HG03135 (cell line): ENCODE measurements around the gene FBRSL1.
"Not testable (repeated sequence)": the region's sequence is repeated elsewhere in the genome, so short reads cannot be mapped to it uniquely, and the experiment has no call there.

Experiments
- ATAC-seq: cut with Tn5 transposase; IDR thresholded peaks from one replicate; pipeline ENCODE4 v1.9.1; 2021; ENCODE audit warnings: mild to moderate bottlenecking, moderate library complexity; ENCODE audit not compliant: unreplicated experiment

Gene FBRSL1

DNA sequence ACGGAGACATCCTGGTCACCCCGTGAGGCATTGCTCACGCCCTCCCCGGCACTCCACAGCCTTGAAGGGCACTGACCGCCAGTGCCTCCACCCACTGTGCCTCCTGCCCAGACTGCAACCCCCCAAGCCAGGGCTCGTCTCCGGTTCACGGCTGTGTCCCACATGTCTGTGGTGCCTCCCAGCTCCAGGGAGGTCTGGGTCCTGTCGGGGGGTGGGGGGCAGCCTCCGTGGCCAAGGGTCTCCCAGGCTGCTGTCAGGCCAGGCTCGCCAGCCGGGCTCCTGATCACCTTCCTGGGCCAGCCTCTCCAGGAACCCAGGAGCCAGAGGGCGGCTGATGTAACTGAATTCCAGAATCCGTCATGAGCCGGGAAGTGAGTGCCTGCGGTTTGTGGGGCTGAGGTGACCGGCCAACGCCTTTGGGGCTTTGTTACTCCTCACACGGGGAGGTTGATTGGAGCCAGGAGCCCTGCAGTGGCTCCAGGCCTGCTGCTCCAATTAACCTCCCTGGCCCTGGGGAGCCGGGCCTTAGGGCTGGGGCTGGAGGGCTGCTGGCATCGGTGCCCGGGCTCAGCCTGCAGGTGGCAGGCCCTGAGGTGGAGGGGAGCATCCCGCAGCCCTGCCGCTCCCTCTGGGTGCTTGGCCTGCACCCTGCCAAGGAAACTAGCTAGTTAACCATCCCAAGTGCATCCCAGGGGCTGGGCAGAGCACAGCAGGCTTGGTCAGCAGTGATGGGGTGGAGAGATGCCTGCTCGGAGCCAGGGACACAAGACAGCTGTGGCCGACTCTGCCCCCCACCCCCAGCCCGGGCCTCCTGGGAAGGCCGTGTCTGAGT lies 36.4 kb upstream of the FBRSL1 start:
- ATAC-seq = no peak

DNA sequence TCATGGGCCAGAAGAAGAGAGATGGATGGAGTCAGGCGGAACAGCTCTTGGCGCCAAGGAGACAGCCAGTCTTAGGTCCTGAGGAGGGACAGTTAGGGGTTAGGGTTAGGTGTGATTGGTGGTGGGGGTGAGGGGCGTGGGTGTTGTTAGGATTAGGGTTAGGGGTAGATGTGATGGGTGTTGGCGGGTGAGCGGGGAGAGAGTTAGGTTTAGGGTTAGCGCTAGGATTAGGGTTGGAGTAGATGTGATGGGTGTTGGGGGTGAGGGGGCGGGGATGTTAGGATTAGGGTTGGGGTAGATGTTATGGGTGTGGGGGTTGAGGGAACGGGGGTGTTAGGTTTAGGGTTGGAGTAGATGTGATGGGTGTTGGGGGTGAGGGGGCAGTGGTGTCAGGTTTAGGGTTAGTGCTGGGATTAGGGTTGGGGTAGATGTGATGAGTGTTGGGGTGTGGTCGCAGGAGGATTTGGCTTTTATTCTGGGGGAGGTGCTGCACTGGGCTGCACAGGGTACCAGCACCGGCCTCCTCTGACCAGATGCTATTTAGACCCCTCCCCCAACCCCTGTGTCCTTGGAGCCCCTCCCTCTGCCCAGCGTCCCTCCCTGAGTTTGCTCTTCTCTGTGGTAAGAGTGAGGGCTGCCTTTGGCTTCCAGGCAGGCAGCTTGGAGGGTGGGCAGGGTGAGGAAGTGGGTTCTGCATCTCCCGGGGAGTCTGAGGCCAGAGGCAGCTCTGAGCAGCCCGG lies 35.6 kb upstream of the FBRSL1 start:
- no peak for ATAC-seq

DNA sequence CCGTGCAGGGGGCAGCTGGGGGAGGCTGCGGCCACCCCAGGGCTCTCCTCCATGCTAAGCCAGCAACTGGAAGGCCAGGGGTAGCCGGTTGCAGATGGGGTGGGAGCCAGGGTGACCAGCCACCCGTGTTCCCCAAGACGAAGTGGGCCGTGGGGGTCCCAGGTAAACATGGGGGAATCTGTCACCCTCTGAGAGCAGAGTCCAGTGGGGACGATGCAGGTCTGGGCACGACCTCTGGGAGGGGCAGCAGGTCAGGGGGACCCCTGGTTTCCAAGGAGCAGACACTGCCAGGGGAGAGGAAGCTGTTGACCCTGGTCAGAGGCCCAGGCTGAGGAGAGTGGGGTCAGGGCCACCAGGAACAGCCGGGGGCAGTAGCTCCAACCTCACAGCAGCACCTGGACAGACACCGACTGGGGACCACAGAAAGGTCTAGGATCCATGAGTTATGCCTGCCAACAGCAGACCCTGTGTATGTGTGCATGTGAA lies 35.0 kb upstream of the FBRSL1 start:
- ATAC-seq = no peak

DNA sequence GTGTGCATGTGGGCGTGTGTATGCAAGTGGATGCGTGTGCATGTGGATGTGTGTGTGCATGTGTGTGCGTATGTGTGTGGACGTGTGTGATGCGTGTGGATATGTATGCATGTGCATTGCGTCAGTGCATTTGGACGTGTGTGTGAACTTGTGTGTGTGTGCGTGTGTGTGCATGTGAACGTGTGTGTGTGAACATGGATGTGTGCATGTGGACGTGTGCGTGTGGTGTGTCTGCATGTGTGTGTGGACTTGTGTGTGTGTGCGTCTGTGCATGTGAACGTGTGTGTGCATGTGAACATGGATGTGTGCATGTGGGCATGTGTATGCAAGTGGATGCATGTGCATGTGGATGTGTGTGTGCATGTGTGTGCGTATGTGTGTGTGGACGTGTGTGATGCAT lies 34.4 kb upstream of the FBRSL1 start:
- no peak for ATAC-seq

DNA sequence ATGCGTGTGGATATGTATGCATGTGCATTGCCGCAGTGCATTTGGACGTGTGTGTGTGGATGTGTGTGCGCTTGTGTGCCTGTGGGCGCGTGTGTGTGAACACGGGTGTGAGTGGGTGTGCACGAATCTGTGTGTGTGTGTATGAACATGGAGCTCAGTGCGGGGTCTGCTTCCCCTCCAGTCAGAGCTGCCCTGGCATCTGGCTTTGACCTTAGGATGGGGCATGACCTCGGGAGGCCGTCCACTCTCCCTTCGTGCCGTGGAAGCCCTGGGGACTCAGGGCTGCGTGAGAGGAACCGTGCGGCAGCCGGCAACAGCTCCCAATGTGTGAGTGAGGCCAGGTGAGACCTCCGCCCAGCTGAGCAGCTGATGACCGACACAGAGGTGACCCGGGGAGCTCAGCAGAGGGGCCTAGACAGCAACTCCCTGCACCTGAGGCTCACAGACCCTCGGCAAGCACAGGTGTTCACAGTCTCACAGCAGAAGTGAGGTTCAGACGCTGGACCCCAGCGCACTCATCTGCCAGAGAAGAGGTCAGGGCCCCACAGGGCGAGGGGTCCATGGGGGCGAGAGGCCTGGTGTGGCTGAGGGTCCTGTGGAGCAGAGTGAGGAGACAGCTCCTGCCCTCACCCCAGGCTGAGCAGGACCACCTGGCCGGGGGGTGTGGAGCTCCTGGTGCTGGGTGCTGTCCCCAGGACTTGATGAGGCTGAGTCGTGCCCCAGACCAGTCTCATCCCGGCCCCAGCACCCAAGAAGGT lies 33.6 kb upstream of the FBRSL1 start:
- ATAC-seq = no peak

DNA sequence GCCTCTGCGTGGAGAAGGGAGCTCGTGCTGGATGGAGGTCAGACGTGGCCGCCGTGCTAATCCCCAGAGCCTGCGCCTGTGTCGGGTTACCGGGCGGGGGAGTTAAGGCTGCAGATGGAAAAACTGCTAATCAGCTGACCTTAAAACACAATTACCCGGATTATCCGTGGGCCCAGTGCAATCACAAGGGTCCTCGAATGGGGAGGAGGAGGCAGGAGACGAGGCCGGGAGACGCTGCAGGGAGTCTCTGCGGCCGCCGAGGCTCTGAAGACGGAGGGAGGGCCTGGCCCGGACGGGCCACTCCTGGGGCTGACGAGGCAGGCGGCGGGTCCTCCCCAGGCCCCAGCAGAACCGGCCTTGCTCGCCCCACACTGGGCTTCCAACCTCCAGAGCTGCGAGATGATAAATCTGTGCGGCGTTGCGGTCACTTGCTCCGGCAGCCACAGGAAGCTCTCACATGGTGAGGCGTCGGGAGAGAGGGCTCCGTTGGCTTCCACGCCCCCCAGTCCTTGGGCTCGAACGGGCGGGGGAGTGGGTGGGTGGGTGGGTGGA lies 32.9 kb upstream of the FBRSL1 start:
- no peak for ATAC-seq

DNA sequence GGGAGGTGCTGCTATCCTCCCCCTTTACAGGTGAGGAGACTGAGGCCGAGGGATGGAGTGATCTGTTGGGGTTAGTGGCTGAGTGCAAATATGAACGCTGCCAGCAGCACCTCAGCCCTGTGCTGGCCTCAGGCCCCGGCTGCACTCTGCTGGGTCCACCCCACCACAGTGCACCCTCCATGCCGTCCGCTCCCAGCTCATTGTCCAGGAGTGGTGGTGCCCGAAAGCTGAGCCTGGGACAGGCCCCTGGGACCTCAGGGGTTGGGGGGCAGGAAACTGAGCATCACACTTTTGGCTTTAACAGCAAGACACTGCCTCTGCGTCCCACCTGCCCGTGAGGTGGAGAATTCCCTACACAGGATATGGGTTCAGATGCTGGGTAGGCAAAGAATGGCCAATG lies 31.5 kb upstream of the FBRSL1 start:
- no peak for ATAC-seq

DNA sequence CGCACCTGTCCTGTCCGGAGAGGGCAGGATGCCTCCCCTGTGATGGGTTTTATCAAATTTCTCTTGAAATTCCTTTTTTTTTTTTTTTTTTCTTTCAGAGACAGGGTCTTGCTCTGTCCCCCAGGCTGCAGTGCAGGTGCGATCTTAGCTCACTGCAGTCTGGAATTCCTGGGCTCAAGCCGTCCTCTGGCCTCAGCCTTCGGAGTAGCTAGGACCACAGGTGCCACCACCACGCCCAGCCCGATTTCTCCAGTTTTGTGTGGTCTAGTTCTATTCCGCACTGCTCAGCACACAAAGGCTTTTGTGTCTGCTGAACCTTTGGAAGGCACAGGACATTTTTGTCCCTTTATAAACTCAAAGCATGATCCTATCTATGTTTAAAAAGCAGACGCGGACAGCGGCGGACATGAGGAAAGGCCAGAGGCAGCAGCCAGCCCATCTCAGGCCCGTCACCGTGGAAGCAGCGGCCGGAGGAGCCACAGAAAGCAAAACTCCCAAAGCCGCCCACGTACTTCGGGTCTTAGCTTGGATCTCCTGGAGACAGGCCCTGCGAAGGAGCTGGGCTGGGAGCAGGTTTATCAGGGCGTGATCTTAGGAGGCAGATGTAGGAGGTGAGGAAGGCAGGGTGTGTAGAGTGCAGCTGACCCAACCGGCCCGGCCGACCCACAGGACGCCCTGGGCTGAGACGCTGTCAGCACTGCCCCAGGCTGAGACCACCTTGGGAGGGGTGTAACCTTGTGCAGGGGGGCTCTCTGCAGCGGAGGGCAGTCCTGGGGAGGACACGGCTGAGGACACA lies 30.9 kb upstream of the FBRSL1 start:
- ATAC-seq = no peak

DNA sequence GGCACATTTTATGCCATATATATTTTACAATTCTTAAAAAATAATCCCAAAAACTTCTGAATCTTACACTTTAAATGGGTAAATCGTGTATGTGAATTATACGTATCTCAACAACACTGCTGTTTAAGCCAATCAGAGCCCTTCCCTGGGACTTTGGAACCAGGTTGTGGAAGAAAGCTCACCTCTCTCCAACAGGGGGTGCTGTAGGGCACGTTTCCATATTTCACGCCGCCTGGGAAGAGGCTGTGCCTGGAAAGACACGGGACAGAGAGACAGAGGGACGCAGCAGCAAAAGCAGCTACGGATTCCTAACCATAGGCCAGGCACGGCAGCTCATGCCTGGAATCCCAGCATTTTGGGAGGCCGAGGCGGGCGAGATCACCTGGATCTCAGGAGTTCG lies 29.4 kb upstream of the FBRSL1 start:
- no peak for ATAC-seq

DNA sequence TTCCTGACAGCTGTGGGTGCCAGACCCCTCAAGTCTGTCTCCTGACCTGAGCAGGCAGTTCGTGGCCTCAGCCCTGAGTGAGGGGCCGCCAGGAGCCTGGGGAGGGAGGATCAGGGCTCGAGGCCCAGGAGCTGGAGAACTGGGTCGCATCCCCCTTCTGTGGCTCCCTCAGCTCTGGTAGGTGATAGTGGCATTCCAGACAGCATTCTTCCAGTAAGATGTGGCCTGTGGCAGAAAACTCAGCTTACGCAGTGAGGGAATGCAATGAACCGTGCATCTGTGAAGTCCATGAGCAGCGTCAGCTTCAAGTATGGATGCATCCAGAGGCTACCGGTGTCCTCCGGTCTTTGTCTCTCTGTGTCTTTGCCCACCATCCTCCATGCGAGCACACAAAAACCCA lies 28.4 kb upstream of the FBRSL1 start:
- ATAC-seq = no peak

DNA sequence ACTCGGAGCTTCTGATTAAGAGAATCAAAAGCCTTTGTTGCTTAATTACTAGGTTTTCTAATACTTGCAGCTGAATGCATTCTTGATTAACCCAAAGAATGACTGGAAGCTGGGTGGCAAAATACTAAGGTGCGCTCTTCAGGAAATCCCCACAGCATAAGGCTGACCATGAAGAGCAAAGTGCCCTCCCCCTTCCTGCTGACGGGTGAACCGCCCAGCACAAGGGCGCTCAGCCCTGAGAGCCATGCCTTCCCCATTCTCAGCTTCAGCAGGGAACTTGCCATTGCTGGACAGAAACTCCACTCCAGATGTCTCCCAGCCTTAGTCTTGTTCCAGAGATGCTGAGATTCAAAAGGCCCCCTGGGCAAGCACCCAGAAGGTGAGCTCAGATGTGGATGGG lies 27.2 kb upstream of the FBRSL1 start:
- ATAC-seq = no peak

DNA sequence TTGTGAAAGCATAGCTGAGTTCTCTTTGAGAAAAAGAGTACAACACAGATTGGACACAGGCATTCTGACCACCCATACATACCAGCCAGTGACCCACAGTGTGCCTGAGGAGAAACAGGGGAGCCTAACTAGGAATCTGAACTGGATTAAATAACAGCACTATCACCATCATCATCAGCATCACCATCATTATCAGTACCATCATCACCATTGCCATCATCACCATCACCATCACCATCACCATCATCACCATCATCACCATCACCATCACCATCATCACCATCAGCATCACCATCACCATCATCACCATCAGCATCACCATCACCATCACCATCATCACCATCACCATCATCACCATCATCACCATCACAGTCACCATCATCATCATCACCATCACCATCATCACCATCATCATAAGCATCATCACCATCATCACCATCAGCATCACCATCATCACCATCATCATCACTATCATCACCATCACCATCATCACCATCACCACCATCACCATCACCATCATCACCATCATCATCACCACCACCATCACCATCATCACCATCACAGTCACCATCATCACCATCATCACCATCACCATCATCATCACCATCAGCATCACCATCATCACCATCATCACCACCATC lies 26.5 kb upstream of the FBRSL1 start:
- not testable (repeated sequence) for ATAC-seq

DNA sequence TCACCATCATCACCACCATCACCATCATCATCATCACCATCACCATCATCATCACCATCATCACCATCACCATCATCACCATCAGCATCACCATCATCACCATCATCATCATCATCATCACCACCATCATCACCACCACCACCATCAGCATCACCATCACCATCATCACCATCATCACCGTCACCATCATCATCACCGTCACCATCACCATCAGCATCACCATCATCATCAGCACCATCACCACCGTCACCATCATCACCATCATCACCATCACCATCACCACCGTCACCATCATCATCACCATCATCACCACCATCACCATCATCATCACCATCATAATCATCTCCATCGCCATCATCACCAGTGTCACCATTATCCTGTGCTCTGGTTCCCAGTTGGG lies 25.6 kb upstream of the FBRSL1 start:
- not testable (repeated sequence) for ATAC-seq

DNA sequence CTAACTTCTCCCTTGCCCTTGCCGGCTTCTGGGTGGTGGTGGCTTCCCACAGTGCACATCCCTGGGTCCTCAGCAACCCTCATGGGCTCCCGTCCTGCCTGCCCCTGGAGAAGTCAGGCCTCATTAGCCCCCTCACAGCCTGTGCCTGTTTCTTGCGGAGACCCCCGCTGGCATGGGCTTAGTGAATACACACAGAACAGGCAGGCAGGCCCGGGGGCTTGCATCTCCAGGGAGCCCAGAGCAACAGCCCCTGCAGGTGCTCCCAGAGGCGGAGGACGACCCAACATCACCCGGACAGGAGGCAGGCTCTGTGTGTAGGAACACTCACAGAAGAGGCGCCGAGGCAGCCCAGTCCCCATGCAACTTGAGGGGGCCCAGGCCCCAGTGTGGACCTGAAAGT lies 25.1 kb upstream of the FBRSL1 start:
- no peak for ATAC-seq

DNA sequence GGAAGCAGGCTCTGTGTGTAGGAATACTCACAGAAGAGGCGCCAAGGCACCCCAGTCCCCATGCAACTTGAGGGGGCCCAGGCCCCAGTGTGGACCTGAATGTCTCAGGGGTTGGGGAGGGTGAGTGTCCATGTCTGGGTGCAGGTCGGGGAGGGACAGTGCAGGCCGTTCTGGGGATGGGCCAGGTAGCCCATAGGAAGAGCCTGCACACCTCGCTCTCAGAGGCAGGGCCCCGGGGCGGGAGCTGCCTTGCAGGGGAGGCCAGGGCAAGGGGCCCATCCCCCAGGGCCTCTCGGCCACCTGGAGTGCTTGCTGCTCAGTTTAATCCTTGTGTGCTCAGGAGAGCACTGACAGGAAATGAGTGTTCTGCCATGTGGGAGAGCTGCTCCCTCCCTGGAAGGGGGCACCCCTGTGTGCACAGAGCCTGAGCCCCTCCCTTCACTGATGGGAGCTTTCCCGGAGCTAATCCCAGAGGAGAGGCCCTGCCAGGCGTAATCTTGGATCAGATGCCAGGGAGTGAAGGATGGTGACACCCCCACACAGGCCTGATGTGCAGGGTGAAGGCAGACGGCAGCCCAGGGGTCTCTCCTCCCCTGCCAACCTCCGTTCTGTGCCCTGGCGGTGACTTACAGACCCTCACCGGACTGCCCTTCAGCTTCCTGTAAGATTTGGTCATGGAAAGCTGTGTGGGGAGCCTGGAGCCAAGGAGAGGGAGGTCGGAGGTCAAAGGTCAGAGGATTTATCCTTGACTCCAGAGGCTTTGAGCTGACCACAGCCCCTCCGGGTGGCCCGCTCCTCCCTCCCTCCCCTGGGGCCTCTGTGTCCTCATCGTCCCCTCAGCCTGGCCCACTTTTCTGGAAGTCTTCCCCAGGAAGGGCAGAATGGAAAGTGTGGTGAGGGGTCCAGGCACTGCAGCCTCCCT lies 24.4 kb upstream of the FBRSL1 start:
- no peak for ATAC-seq

DNA sequence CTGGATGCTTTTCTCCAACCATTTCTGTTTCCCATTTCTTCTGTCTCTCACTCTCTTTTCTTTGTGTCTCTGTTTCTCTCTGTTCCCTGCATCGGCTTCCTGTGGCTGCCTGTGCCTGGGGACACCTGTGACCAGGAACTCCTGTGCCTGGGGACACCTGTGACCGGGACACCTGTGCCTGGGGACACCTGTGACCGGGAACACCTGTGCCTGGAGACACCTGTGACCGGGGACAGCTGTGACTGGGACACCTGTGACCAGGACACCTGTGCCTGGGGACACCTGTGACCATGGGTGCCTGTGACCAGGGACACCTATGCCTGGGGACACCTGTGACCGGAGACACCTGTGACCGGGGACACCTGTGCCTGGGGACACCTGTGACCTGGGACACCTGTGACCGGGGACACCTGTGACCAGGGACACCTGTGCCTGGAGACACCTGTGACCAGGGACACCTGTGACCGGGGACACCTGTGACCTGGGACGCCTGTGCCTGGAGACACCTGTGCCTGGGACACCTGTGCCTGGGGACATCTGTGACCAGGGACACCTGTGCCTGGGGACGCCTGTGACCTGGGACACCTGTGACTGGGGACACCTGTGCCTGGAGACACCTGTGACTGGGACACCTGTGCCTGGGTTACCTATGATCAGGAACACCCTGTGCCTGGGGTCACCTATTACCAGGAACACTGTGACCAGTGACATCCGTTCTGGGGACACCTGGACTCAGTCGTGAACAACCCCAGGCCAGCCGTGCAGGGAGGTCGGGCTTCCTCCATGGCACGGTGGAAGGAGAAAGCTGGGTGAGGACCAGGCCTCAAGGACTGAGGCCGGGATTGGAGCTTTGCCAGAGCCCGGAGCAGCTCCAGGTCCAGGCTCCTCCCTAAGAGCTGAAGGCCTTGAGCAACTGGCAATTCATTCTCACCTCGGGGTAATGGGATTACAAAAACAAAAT lies 23.4 kb upstream of the FBRSL1 start:
- no peak for ATAC-seq

DNA sequence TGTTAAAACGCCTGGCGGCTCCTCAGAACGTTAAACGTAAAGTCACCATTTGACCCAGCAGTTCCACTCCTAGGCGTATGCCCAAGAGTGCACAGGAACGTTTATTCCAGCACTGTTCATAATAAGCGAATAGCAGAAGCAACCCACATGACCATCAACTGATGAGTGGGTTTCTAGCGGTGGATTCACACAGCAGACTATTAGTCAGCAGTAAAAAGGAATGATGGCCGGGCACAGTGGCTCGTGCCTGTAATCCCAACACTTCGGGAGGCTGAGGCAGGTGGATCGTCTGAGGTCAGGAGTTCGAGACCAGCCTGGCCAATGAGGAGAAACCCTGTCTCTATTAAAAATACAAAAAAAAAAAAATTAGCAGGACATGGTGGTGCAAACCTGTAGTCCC lies 22.4 kb upstream of the FBRSL1 start:
- no peak for ATAC-seq

DNA sequence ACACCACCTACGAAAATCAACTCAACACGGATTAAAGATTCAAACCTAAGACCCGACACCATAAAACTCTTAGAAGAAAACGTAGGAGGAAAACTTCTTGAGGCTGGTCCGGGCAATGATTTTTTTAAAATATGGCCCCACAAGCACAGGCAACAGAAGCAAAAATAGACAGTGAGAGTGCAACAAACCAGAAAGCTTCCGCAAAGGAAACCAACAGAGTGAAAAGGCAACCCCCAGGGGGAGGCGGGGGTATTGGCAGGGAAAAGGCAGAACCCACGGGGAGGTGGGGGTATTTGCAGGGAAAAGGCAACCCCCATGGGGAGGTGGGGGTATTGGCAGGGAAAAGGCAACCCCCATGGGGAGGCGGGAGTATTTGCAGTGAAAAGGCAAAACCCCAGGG lies 20.5 kb upstream of the FBRSL1 start:
- no peak for ATAC-seq
